Osteoblast (primary cell): ENCODE data around the gene SECTM1. TPM values are rescaled to one million over a fixed set of nuclear protein-coding genes. Genes with fewer than 3 reads are reported as not detected.

ENCODE experiments used
- DNase-seq: peaks from one replicate; pipeline ENCODE4 v3.0.0; 2011; ENCODE audit warnings: low spot score, mixed read lengths; ENCODE audit not compliant: insufficient read length; ENCODE audit errors: missing footprints
- H2AFZ ChIP-seq: 2 replicates; pipeline ENCODE4 v1.6.0; 2011; ENCODE audit warnings: mild to moderate bottlenecking, low read length
- H3K27ac ChIP-seq: 2 replicates; pipeline ENCODE4 v1.5.1; 2011; ENCODE audit warnings: mild to moderate bottlenecking, low read depth, low read length, moderate library complexity
- H3K27me3 ChIP-seq: 2 replicates; pipeline ENCODE4 v1.6.0; 2012; ENCODE audit warnings: mild to moderate bottlenecking, control low read depth, inconsistent platforms, low read length, moderate library complexity; ENCODE audit not compliant: insufficient read depth
- H3K36me3 ChIP-seq: 2 replicates; pipeline ENCODE4 v1.5.1; 2011; ENCODE audit warnings: mild to moderate bottlenecking, low read length, control low read depth, moderate library complexity; ENCODE audit not compliant: insufficient read depth
- H3K4me1 ChIP-seq: 2 replicates; pipeline ENCODE4 v1.5.1; 2011; ENCODE audit warnings: mild to moderate bottlenecking, low read length, control low read depth, moderate library complexity; ENCODE audit not compliant: insufficient read depth
- H3K4me2 ChIP-seq: 2 replicates; pipeline ENCODE4 v1.6.0; 2011; ENCODE audit warnings: mild to moderate bottlenecking, low read length; ENCODE audit not compliant: insufficient read depth
- H3K4me3 ChIP-seq: fragments of 200-600 bp; sonication (generic); 3 replicates; pipeline ENCODE4 v1.5.1; 2012; ENCODE audit warnings: mild to moderate bottlenecking, low read length, inconsistent platforms; ENCODE audit not compliant: insufficient read depth
- H3K79me2 ChIP-seq: 2 replicates; pipeline ENCODE4 v1.6.0; 2012; ENCODE audit warnings: mild to moderate bottlenecking, low read length, control low read depth, inconsistent platforms; ENCODE audit not compliant: insufficient read depth
- H3K9me3 ChIP-seq: 2 replicates; pipeline ENCODE4 v1.5.1; 2011; ENCODE audit warnings: low read depth, low read length, control low read depth
- H4K20me1 ChIP-seq: 2 replicates; pipeline ENCODE4 v1.6.0; 2012; ENCODE audit warnings: mild to moderate bottlenecking, low read length, control low read depth; ENCODE audit not compliant: insufficient read depth
- CTCF ChIP-seq: IDR thresholded peaks from 2 replicates; pipeline ENCODE4 v1.5.1; 2011; ENCODE audit warnings: mild to moderate bottlenecking, low read depth, low read length, moderate library complexity; ENCODE audit errors: extremely low read depth
- total RNA-seq: library from RNA; depleted of rRNA; stranded (reverse); fragments of >200 nt; gene quantifications from 2 replicates; pipeline ENCODE4 v1.2.3, GENCODE V29; 2012

Gene SECTM1
- total RNA-seq, 1 donor, result 5.8 TPM

GRCh38 chr17:82301916-82302567 lies 31.5 kb downstream of the SECTM1 start:
- no peak overlapping the region for H2AFZ ChIP-seq
- no peaks in the 10 kb centered on the region for H3K36me3 ChIP-seq
- no peak overlapping the region for H3K27ac ChIP-seq
- no peaks in the 10 kb centered on the region for H3K27me3 ChIP-seq
- H3K4me3 ChIP-seq, result no peak overlapping the region
- H3K79me2 ChIP-seq, result no peaks in the 10 kb centered on the region
- no peak for TF ChIP-seq CTCF
- DNase-seq, result peak; percentile 79
- H4K20me1 ChIP-seq, result no peaks in the 10 kb centered on the region
- H3K9me3 ChIP-seq, result no peaks in the 10 kb centered on the region
- no peak overlapping the region for H3K4me2 ChIP-seq
- H3K4me1 ChIP-seq, result peaks cover 16% of the 10 kb centered on the region

- H3K36me3 ChIP-seq, result no peaks in the 10 kb centered on the region
- no peaks in the 10 kb centered on the region for H3K9me3 ChIP-seq
- H3K4me3 ChIP-seq, result no peak overlapping the region
- H3K27ac ChIP-seq, result no peak overlapping the region
- H3K4me2 ChIP-seq, result no peak overlapping the region
- no peaks in the 10 kb centered on the region for H4K20me1 ChIP-seq
- TF ChIP-seq CTCF, result no peak
- H3K79me2 ChIP-seq, result no peaks in the 10 kb centered on the region
- H3K27me3 ChIP-seq, result no peaks in the 10 kb centered on the region
- no peak overlapping the region for H2AFZ ChIP-seq
- peaks cover 19% of the 10 kb centered on the region for H3K4me1 ChIP-seq
- DNase-seq, result peak; percentile 78
These were observed 32.2 kb downstream of the SECTM1 start for GRCh38 chr17:82301300-82301915.

- H3K79me2 ChIP-seq, result no peaks in the 10 kb centered on the region
- H2AFZ ChIP-seq, result no peak overlapping the region
- no peak overlapping the region for H3K4me2 ChIP-seq
- no peaks in the 10 kb centered on the region for H4K20me1 ChIP-seq
- H3K36me3 ChIP-seq, result no peaks in the 10 kb centered on the region
- no peak overlapping the region for H3K4me3 ChIP-seq
- TF ChIP-seq CTCF, result peak; percentile 62
- H3K9me3 ChIP-seq, result no peaks in the 10 kb centered on the region
- no peaks in the 10 kb centered on the region for H3K27me3 ChIP-seq
- H3K4me1 ChIP-seq, result peaks cover 19% of the 10 kb centered on the region
- peak; percentile 97 for DNase-seq
- no peak overlapping the region for H3K27ac ChIP-seq
These were observed 32.8 kb downstream of the SECTM1 start for GRCh38 chr17:82300707-82301270.

- Histone ChIP-seq H3K27ac (no peak overlapping the region), H3K4me2 (no peak overlapping the region), H3K36me3 (no peaks in the 10 kb centered on the region), H4K20me1 (no peaks in the 10 kb centered on the region), H3K27me3 (no peaks in the 10 kb centered on the region), H2AFZ (no peak overlapping the region), H3K4me1 (peaks cover 19% of the 10 kb centered on the region), H3K79me2 (no peaks in the 10 kb centered on the region), H3K4me3 (no peak overlapping the region), H3K9me3 (no peaks in the 10 kb centered on the region)
- no peak for TF ChIP-seq CTCF
- DNase-seq, result no peak
These were observed 33.3 kb downstream of the SECTM1 start for GRCh38 chr17:82300228-82300627.
